GM23248 (cell line): ENCODE measurements around the gene FARP1. TPM values are rescaled to one million over a fixed set of nuclear protein-coding genes. Genes with fewer than 3 reads are reported as not detected.
A peak's percentile ranks its signal among the peaks of the same experiment; 100 is the strongest.
"Not testable (repeated sequence)": the region's sequence is repeated elsewhere in the genome, so short reads cannot be mapped to it uniquely, and the experiment has no call there.

Experiments used
- DNase-seq: peaks from one replicate; pipeline ENCODE4 v3.0.0-alpha.2; 2015
- H2AFZ ChIP-seq: fragments of 200-600 bp; sonication (generic); 2 replicates; pipeline ENCODE4 v1.6.1; 2016; ENCODE audit warnings: antibody characterized with exemption
- H3F3A ChIP-seq: fragments of 200-600 bp; sonication (generic); 2 replicates; pipeline ENCODE4 v1.6.1; 2016; ENCODE audit warnings: mild to moderate bottlenecking, antibody characterized with exemption, mixed run types; ENCODE audit not compliant: insufficient read depth
- H3K27ac ChIP-seq: fragments of 200-600 bp; sonication (generic); 2 replicates; pipeline ENCODE4 v1.5.1; 2016; ENCODE audit warnings: mild to moderate bottlenecking
- H3K27me3 ChIP-seq: fragments of 200-600 bp; sonication (generic); replicated peaks from 2 replicates; pipeline ENCODE4 v1.6.1; 2016; ENCODE audit warnings: mild to moderate bottlenecking; ENCODE audit not compliant: insufficient read depth
- H3K36me3 ChIP-seq: fragments of 200-600 bp; sonication (generic); 2 replicates; pipeline ENCODE4 v1.6.1; 2016; ENCODE audit warnings: low read depth, mild to moderate bottlenecking
- H3K4me1 ChIP-seq: fragments of 200-600 bp; sonication (generic); 2 replicates; pipeline ENCODE4 v1.6.1; 2016; ENCODE audit warnings: mild to moderate bottlenecking; ENCODE audit not compliant: insufficient read depth
- H3K4me2 ChIP-seq: fragments of 200-600 bp; sonication (generic); one replicate; pipeline ENCODE4 v1.6.1; 2016; ENCODE audit warnings: mild to moderate bottlenecking; ENCODE audit not compliant: unreplicated experiment
- H3K4me3 ChIP-seq: fragments of 200-600 bp; sonication (generic); 2 replicates; pipeline ENCODE4 v1.5.1; 2016; ENCODE audit warnings: mild to moderate bottlenecking
- H3K79me2 ChIP-seq: fragments of 200-600 bp; sonication (generic); 2 replicates; pipeline ENCODE4 v1.6.1; 2016; ENCODE audit warnings: mild to moderate bottlenecking; ENCODE audit not compliant: insufficient read depth
- H3K9ac ChIP-seq: fragments of 200-600 bp; sonication (generic); 2 replicates; pipeline ENCODE4 v1.6.1; 2016; ENCODE audit warnings: mild to moderate bottlenecking
- H3K9me2 ChIP-seq: fragments of 200-600 bp; sonication (generic); 2 replicates; pipeline ENCODE4 v1.6.1; 2016; ENCODE audit warnings: mixed run types, mild to moderate bottlenecking, moderate library complexity; ENCODE audit not compliant: insufficient read depth
- H3K9me3 ChIP-seq: fragments of 200-600 bp; sonication (generic); one replicate; pipeline ENCODE4 v1.6.1; 2017; ENCODE audit warnings: low read depth
- H4K20me1 ChIP-seq: fragments of 200-600 bp; sonication (generic); 2 replicates; pipeline ENCODE4 v1.6.0; 2016; ENCODE audit not compliant: insufficient read depth
- EZH2 ChIP-seq: fragments of 200-600 bp; sonication (generic); IDR thresholded peaks from 2 replicates; pipeline ENCODE4 v1.6.1; 2018; ENCODE audit warnings: antibody characterized with exemption, mild to moderate bottlenecking; ENCODE audit not compliant: insufficient read depth, poor library complexity, severe bottlenecking
- EZH2phosphoT487 ChIP-seq: fragments of 200-600 bp; sonication (generic); IDR thresholded peaks from 2 replicates; pipeline ENCODE4 v1.6.1; 2018; ENCODE audit warnings: antibody characterized with exemption, moderate library complexity, mild to moderate bottlenecking, low read depth; ENCODE audit not compliant: insufficient read depth
- WGBS, 2 experiments: methylation state at CpG; one replicate each; pipeline ENCODE4 v1.1.6; 2015 to 2017; ENCODE audit warnings: low lambda C conversion rate in 2 of 2, low coverage in 1 of 2; ENCODE audit errors: missing lambda C conversion rate in 2 of 2; 5-methylcytosine and 5-hydroxymethylcytosine counted together
- in situ Hi-C: fragments of 300-500 bp; cut with MboI; formaldehyde crosslinking; loops from 2 replicates; pipeline ENCODE4 v1.15.0; 2020
- polyA plus RNA-seq: library from polyadenylated mRNA; unstranded; fragments of >200 nt; fragmentation: Nextera tagmentation; extraction: Ambion mirVana; gene quantifications from 2 replicates; pipeline ENCODE4 v1.2.1, GENCODE V29; 2016
- total RNA-seq: library from RNA; depleted of rRNA; stranded (reverse); fragments of >200 nt; shearing (Covaris generic); gene quantifications from 2 replicates; pipeline ENCODE4 v1.2.3, GENCODE V29; 2014

The FARP1 gene
- total and polyA plus RNA-seq, 2 experiments from 2014 or later = 53.7 to 56.6 TPM

GRCh38 chr13:98409281-98409680 is 266.4 kb downstream of the FARP1 start:
- no peaks in the 10 kb centered on the region for H3K79me2 ChIP-seq
- no peak overlapping the region for H3K4me3 ChIP-seq
- no peaks in the 10 kb centered on the region for H3K9me3 ChIP-seq
- no peaks in the 10 kb centered on the region for H3F3A ChIP-seq
- H3K36me3 ChIP-seq = peaks cover 14% of the 10 kb centered on the region; the same call in 1 of the 2 replicates
- no peaks in the 10 kb centered on the region for H3K27me3 ChIP-seq
- no peak for DNase-seq
- WGBS, 2 experiments = 97 to 99% methylated on average over 12 to 13 of the region's 13 CpGs
- no peak for TF ChIP-seq EZH2
- TF ChIP-seq EZH2phosphoT487 = no peak
- no peak overlapping the region for H3K4me2 ChIP-seq
- in situ Hi-C loops = loop anchor here (25.0 kb wide), 1 partner anchor 372 kb away; no protein-coding TSS in a partner anchor
- H3K27ac ChIP-seq = no peak overlapping the region
- H4K20me1 ChIP-seq = no peaks in the 10 kb centered on the region
- no peak overlapping the region for H2AFZ ChIP-seq
- H3K4me1 ChIP-seq = no peaks in the 10 kb centered on the region
- no peaks in the 10 kb centered on the region for H3K9me2 ChIP-seq
- H3K9ac ChIP-seq = no peak overlapping the region

GRCh38 chr13:98410612-98411011 is 267.7 kb downstream of the FARP1 start:
- TF ChIP-seq EZH2phosphoT487 (no peak), EZH2 (no peak)
- in situ Hi-C loops = loop anchor here (25.0 kb wide), 1 partner anchor 373 kb away; no protein-coding TSS in a partner anchor
- Histone ChIP-seq H3K27me3 (no peaks in the 10 kb centered on the region), H3K36me3 (peaks cover 15% of the 10 kb centered on the region; the same call in 1 of the 2 replicates), H3K79me2 (no peaks in the 10 kb centered on the region), H4K20me1 (no peaks in the 10 kb centered on the region), H3K27ac (no peak overlapping the region), H3K9me3 (no peaks in the 10 kb centered on the region), H3K9me2 (no peaks in the 10 kb centered on the region), H3K9ac (no peak overlapping the region), H3K4me1 (no peaks in the 10 kb centered on the region), H2AFZ (no peak overlapping the region), H3K4me3 (no peak overlapping the region), H3K4me2 (no peak overlapping the region), H3F3A (no peaks in the 10 kb centered on the region)
- no peak for DNase-seq
- 93 to 96% methylated on average over 11 of the region's 11 CpGs for WGBS, 2 experiments

- TF ChIP-seq EZH2 = no peak
- no peak for TF ChIP-seq EZH2phosphoT487
- Histone ChIP-seq H2AFZ (no peak overlapping the region), H3F3A (no peaks in the 10 kb centered on the region), H3K79me2 (no peaks in the 10 kb centered on the region), H3K4me1 (no peaks in the 10 kb centered on the region), H3K27me3 (no peaks in the 10 kb centered on the region), H3K9me2 (no peaks in the 10 kb centered on the region), H3K9me3 (no peaks in the 10 kb centered on the region), H4K20me1 (no peaks in the 10 kb centered on the region), H3K36me3 (peaks cover 19% of the 10 kb centered on the region; the same call in 1 of the 2 replicates), H3K27ac (no peak overlapping the region), H3K4me2 (no peak overlapping the region), H3K9ac (no peak overlapping the region), H3K4me3 (no peak overlapping the region)
- no peak for DNase-seq
- in situ Hi-C loops = loop anchor here (25.0 kb wide), 1 partner anchor 374 kb away; no protein-coding TSS in a partner anchor
- WGBS, 2 experiments = 76 to 87% methylated on average over 5 of the region's 5 CpGs
These were observed 268.1 kb downstream of the FARP1 start for GRCh38 chr13:98411013-98411412.

GRCh38 chr13:98411617-98412265 is 268.8 kb downstream of the FARP1 start:
- H3K27ac ChIP-seq = no peak overlapping the region
- H3K36me3 ChIP-seq = peaks cover 24% of the 10 kb centered on the region; the same call in 1 of the 2 replicates
- no peaks in the 10 kb centered on the region for H3K9me2 ChIP-seq
- H3K4me1 ChIP-seq = no peaks in the 10 kb centered on the region
- H3K9me3 ChIP-seq = no peaks in the 10 kb centered on the region
- H3K9ac ChIP-seq = no peak overlapping the region
- H3K4me3 ChIP-seq = no peak overlapping the region
- DNase-seq = peak; percentile 27
- H4K20me1 ChIP-seq = no peaks in the 10 kb centered on the region
- TF ChIP-seq EZH2phosphoT487 = no peak
- TF ChIP-seq EZH2 = no peak
- H3K27me3 ChIP-seq = no peaks in the 10 kb centered on the region
- H3F3A ChIP-seq = no peaks in the 10 kb centered on the region
- H2AFZ ChIP-seq = peak overlapping the region; percentile 39
- H3K79me2 ChIP-seq = no peaks in the 10 kb centered on the region
- H3K4me2 ChIP-seq = no peak overlapping the region
- WGBS, 2 experiments = 34 to 38% methylated on average over 16 of the region's 16 CpGs
- in situ Hi-C loops = loop anchor here (25.0 kb wide), 1 partner anchor 374 kb away; no protein-coding TSS in a partner anchor

- H4K20me1 ChIP-seq = not testable (repeated sequence)
- in situ Hi-C loops = loop anchor here (25.0 kb wide), 1 partner anchor 376 kb away; no protein-coding TSS in a partner anchor
These were observed 270.4 kb downstream of the FARP1 start for GRCh38 chr13:98413278-98413677.

More at GRCh38 chr13:98413278-98413677, 270.4 kb downstream of the FARP1 start:
- not testable (repeated sequence) for H2AFZ ChIP-seq, H3K9me2 ChIP-seq, H3F3A ChIP-seq, H3K4me3 ChIP-seq, H3K9ac ChIP-seq, H3K4me1 ChIP-seq, H3K9me3 ChIP-seq, H3K27ac ChIP-seq, DNase-seq, H3K79me2 ChIP-seq, H3K4me2 ChIP-seq, H3K27me3 ChIP-seq
- peaks cover 25% of the 10 kb centered on the region; the same call in 1 of the 2 replicates for H3K36me3 ChIP-seq
- WGBS, 2 experiments = 73 to 82% methylated on average over 3 of the region's 3 CpGs
